ENCODE results near the gene KCNIP3.
"Not testable (repeated sequence)": the region's sequence is repeated elsewhere in the genome, so short reads cannot be mapped to it uniquely, and the experiment has no call there.

Gene KCNIP3

GRCh38 chr2:95414015-95414594 lies 117.0 kb downstream of the KCNIP3 start:
- 0 out of 2 replicates have a peak, but pooled peaks have one; percentile 12 for TF ChIP-seq ZNF366 (tag by site-specific recombination; conservative IDR thresholded peaks at IDR 0.05)
- peak; percentile 77 for TF ChIP-seq CTCF (tag by site-specific recombination; IDR thresholded peaks at IDR 0.05)
- TF ChIP-seq ZNF654 (tag by site-specific recombination; IDR thresholded peaks at IDR 0.05; ENCODE audit: low read depth): peak; percentile 69
- CTCF ChIA-PET: interaction anchor here (0.9 to 1.3 kb wide), 4 partner anchors 25 to 314 kb away, joined by 3 to 6 read pairs (median 4); no protein-coding TSS in a partner anchor

GRCh38 chr2:95415138-95415537 lies 118.0 kb downstream of the KCNIP3 start:
- H3K4me1 ChIP-seq (ENCODE audit: control insufficient read depth, insufficient read depth, low read length); POLR2A ChIA-PET; H3K4me3 ChIP-seq (ENCODE audit: low read depth, low read length); H3K27ac ChIP-seq (ENCODE audit: extremely low read depth, low read depth, low read length); H3K36me3 ChIP-seq (ENCODE audit: control insufficient read depth in 2 of 2, insufficient read depth in 1 of 2, low read length in 2 of 2); H3K9me3 ChIP-seq (ENCODE audit: control insufficient read depth, insufficient read depth, low read depth, low read length): not testable (repeated sequence)
- CTCF ChIA-PET: interaction anchor here (0.6 to 0.7 kb wide), 2 partner anchors 253 to 314 kb away, joined by 3 to 5 read pairs; no protein-coding TSS in a partner anchor

More at GRCh38 chr2:95414015-95414594, 117.0 kb downstream of the KCNIP3 start:
- POLR2A ChIA-PET; H3K9me3 ChIP-seq (ENCODE audit: control insufficient read depth, insufficient read depth, low read depth, low read length); H3K4me3 ChIP-seq (ENCODE audit: low read depth, low read length); H3K27ac ChIP-seq (ENCODE audit: extremely low read depth, low read depth, low read length); H3K4me1 ChIP-seq (ENCODE audit: control insufficient read depth, insufficient read depth, low read length): not testable (repeated sequence)
- H3K36me3 ChIP-seq (ENCODE audit: control insufficient read depth in 2 of 2, insufficient read depth in 1 of 2, low read length in 2 of 2): peaks cover 0 to 16% of the 10 kb centered on the region in 2 experiments; a peak in 2 of 3 replicates

GRCh38 chr2:95415561-95415960 lies 118.4 kb downstream of the KCNIP3 start:
- CTCF ChIA-PET: interaction anchor here (0.7 to 1.0 kb wide), 2 partner anchors 70 to 252 kb away, joined by 4 to 5 read pairs; no protein-coding TSS in a partner anchor
- H3K9me3 ChIP-seq (ENCODE audit: control insufficient read depth, insufficient read depth, low read depth, low read length); H3K4me1 ChIP-seq (ENCODE audit: control insufficient read depth, insufficient read depth, low read length); H3K27ac ChIP-seq (ENCODE audit: extremely low read depth, low read depth, low read length); H3K4me3 ChIP-seq (ENCODE audit: low read depth, low read length); POLR2A ChIA-PET; H3K36me3 ChIP-seq (ENCODE audit: control insufficient read depth in 2 of 2, insufficient read depth in 1 of 2, low read length in 2 of 2): not testable (repeated sequence)

- H3K4me1 ChIP-seq (ENCODE audit: control insufficient read depth, insufficient read depth, low read length); POLR2A ChIA-PET; H3K9me3 ChIP-seq (ENCODE audit: control insufficient read depth, insufficient read depth, low read depth, low read length); H3K4me3 ChIP-seq (ENCODE audit: low read depth, low read length); H3K27ac ChIP-seq (ENCODE audit: extremely low read depth, low read depth, low read length); H3K36me3 ChIP-seq (ENCODE audit: control insufficient read depth in 2 of 2, insufficient read depth in 1 of 2, low read length in 2 of 2); CTCF ChIA-PET: not testable (repeated sequence)
Measured at GRCh38 chr2:95427196-95427867, 130.2 kb downstream of the KCNIP3 start.

- CTCF ChIA-PET; H3K9me3 ChIP-seq (ENCODE audit: control insufficient read depth, insufficient read depth, low read depth, low read length); H3K36me3 ChIP-seq (ENCODE audit: control insufficient read depth in 2 of 2, insufficient read depth in 1 of 2, low read length in 2 of 2); H3K4me1 ChIP-seq (ENCODE audit: control insufficient read depth, insufficient read depth, low read length); H3K4me3 ChIP-seq (ENCODE audit: low read depth, low read length); H3K27ac ChIP-seq (ENCODE audit: extremely low read depth, low read depth, low read length); POLR2A ChIA-PET: not testable (repeated sequence)
Measured at GRCh38 chr2:95429748-95430467, 132.8 kb downstream of the KCNIP3 start.

GRCh38 chr2:95433373-95433772 lies 136.2 kb downstream of the KCNIP3 start:
- H3K9me3 ChIP-seq (ENCODE audit: control insufficient read depth, insufficient read depth, low read depth, low read length); CTCF ChIA-PET; H3K36me3 ChIP-seq (ENCODE audit: control insufficient read depth in 2 of 2, insufficient read depth in 1 of 2, low read length in 2 of 2); POLR2A ChIA-PET; H3K4me1 ChIP-seq (ENCODE audit: control insufficient read depth, insufficient read depth, low read length); H3K4me3 ChIP-seq (ENCODE audit: low read depth, low read length); H3K27ac ChIP-seq (ENCODE audit: extremely low read depth, low read depth, low read length): not testable (repeated sequence)

- H3K27ac ChIP-seq (ENCODE audit: extremely low read depth, low read depth, low read length); CTCF ChIA-PET; H3K4me3 ChIP-seq (ENCODE audit: low read depth, low read length): not testable (repeated sequence)
Measured at GRCh38 chr2:95433973-95434372, 136.8 kb downstream of the KCNIP3 start.

GRCh38 chr2:95434507-95435076 lies 137.4 kb downstream of the KCNIP3 start:
- CTCF ChIA-PET; H3K9me3 ChIP-seq (ENCODE audit: control insufficient read depth, insufficient read depth, low read depth, low read length); H3K4me3 ChIP-seq (ENCODE audit: low read depth, low read length); H3K36me3 ChIP-seq (ENCODE audit: control insufficient read depth in 2 of 2, insufficient read depth in 1 of 2, low read length in 2 of 2); H3K27ac ChIP-seq (ENCODE audit: extremely low read depth, low read depth, low read length); H3K4me1 ChIP-seq (ENCODE audit: control insufficient read depth, insufficient read depth, low read length); POLR2A ChIA-PET: not testable (repeated sequence)

More at GRCh38 chr2:95433973-95434372, 136.8 kb downstream of the KCNIP3 start:
- H3K36me3 ChIP-seq (ENCODE audit: control insufficient read depth in 2 of 2, insufficient read depth in 1 of 2, low read length in 2 of 2); H3K4me1 ChIP-seq (ENCODE audit: control insufficient read depth, insufficient read depth, low read length); POLR2A ChIA-PET; H3K9me3 ChIP-seq (ENCODE audit: control insufficient read depth, insufficient read depth, low read depth, low read length): not testable (repeated sequence)

GRCh38 chr2:95435162-95435871 lies 138.2 kb downstream of the KCNIP3 start:
- POLR2A ChIA-PET: not testable (repeated sequence)

More at GRCh38 chr2:95435162-95435871, 138.2 kb downstream of the KCNIP3 start:
- H3K4me3 ChIP-seq (ENCODE audit: low read depth, low read length); H3K36me3 ChIP-seq (ENCODE audit: control insufficient read depth in 2 of 2, insufficient read depth in 1 of 2, low read length in 2 of 2); H3K27ac ChIP-seq (ENCODE audit: extremely low read depth, low read depth, low read length); H3K4me1 ChIP-seq (ENCODE audit: control insufficient read depth, insufficient read depth, low read length); H3K9me3 ChIP-seq (ENCODE audit: control insufficient read depth, insufficient read depth, low read depth, low read length); CTCF ChIA-PET: not testable (repeated sequence)
